Astrocyte (in vitro differentiated cells and primary cell): ENCODE measurements around the gene MLXIPL. TPM values are rescaled to one million over a fixed set of nuclear protein-coding genes. Genes with fewer than 3 reads are reported as not detected.

Experiments
- DNase-seq: peaks from one replicate; pipeline ENCODE4 v3.0.0-alpha.2; 2010; ENCODE audit warnings: low read depth
- FAIRE-seq: peaks from 2 replicates; lab custom pipeline; 2011; peaks lifted over from hg19 to GRCh38; lab: Jason Lieb, UNC
- H2AFZ ChIP-seq: 2 replicates; pipeline ENCODE4 v1.6.0; 2012; ENCODE audit warnings: low read depth, low read length, inconsistent platforms
- H3K27ac ChIP-seq: 2 replicates; pipeline ENCODE4 v1.5.1; 2011; ENCODE audit warnings: low read depth, low read length, inconsistent platforms
- H3K27me3 ChIP-seq: 2 replicates; pipeline ENCODE4 v1.6.0; 2011; ENCODE audit warnings: low read length, inconsistent platforms; ENCODE audit not compliant: insufficient read depth
- H3K36me3 ChIP-seq: 2 replicates; pipeline ENCODE4 v1.5.1; 2011; ENCODE audit warnings: low read length, inconsistent platforms; ENCODE audit not compliant: insufficient read depth
- H3K4me1 ChIP-seq: 2 replicates; pipeline ENCODE4 v1.5.1; 2011; ENCODE audit warnings: low read length, inconsistent platforms; ENCODE audit not compliant: insufficient read depth
- H3K4me2 ChIP-seq: 2 replicates; pipeline ENCODE4 v1.6.0; 2012; ENCODE audit warnings: low read length, inconsistent platforms
- H3K4me3 ChIP-seq: 2 replicates; pipeline ENCODE4 v1.5.1; 2011; ENCODE audit warnings: low read depth, mild to moderate bottlenecking, low read length, inconsistent platforms; ENCODE audit not compliant: insufficient read depth
- H3K79me2 ChIP-seq: 2 replicates; pipeline ENCODE4 v1.6.0; 2012; ENCODE audit warnings: mild to moderate bottlenecking, low read length, inconsistent platforms; ENCODE audit not compliant: insufficient read depth
- H3K9ac ChIP-seq: 2 replicates; pipeline ENCODE4 v1.6.0; 2012; ENCODE audit warnings: mild to moderate bottlenecking, low read length, inconsistent platforms
- H3K9me3 ChIP-seq: 2 replicates; pipeline ENCODE4 v1.5.1; 2012; ENCODE audit warnings: low read depth, mild to moderate bottlenecking, low read length, inconsistent platforms; ENCODE audit not compliant: insufficient read depth
- H4K20me1 ChIP-seq: 2 replicates; pipeline ENCODE4 v1.6.0; 2012; ENCODE audit warnings: low read length, inconsistent platforms; ENCODE audit not compliant: insufficient read depth
- H3K27ac Mint-ChIP-seq: one replicate; pipeline ENCODE4 v1.8.0; 2021; ENCODE audit warnings: mild to moderate bottlenecking, mixed read lengths; ENCODE audit not compliant: unreplicated experiment
- H3K27me3 Mint-ChIP-seq: one replicate; pipeline ENCODE4 v1.8.0; 2021; ENCODE audit warnings: low read depth, mixed read lengths; ENCODE audit not compliant: unreplicated experiment
- H3K36me3 Mint-ChIP-seq: one replicate; pipeline ENCODE4 v1.8.0; 2021; ENCODE audit warnings: low read depth, mixed read lengths; ENCODE audit not compliant: unreplicated experiment
- H3K4me1 Mint-ChIP-seq: one replicate; pipeline ENCODE4 v1.8.0; 2021; ENCODE audit warnings: low read depth, mixed read lengths; ENCODE audit not compliant: unreplicated experiment
- H3K4me3 Mint-ChIP-seq: one replicate; pipeline ENCODE4 v1.8.0; 2021; ENCODE audit warnings: mild to moderate bottlenecking, moderate library complexity, mixed read lengths; ENCODE audit not compliant: unreplicated experiment
- H3K9me3 Mint-ChIP-seq: one replicate; pipeline ENCODE4 v1.8.0; 2021; ENCODE audit warnings: mild to moderate bottlenecking, mixed read lengths; ENCODE audit not compliant: unreplicated experiment
- CTCF ChIP-seq: IDR thresholded peaks from 2 replicates; pipeline ENCODE4 v1.5.1; 2011; ENCODE audit warnings: low read depth, mild to moderate bottlenecking, inconsistent platforms, low read length, moderate library complexity; ENCODE audit not compliant: insufficient read depth
- EZH2 ChIP-seq: IDR thresholded peaks from 2 replicates; pipeline ENCODE4 v1.6.1; 2012; ENCODE audit warnings: mild to moderate bottlenecking, low read length, inconsistent platforms; ENCODE audit not compliant: insufficient read depth
- total RNA-seq: library from RNA; stranded (reverse); gene quantifications from 2 replicates; pipeline ENCODE4 v1.2.1, GENCODE V29; 2021

The MLXIPL gene
- total RNA-seq, 1 donor from 2014 or later: 0.41 TPM

GRCh38 chr7:73570521-73570920, 53.8 kb downstream of the MLXIPL start:
- no peaks in the 10 kb centered on the region for H3K27me3 Mint-ChIP-seq
- H3K4me1 Mint-ChIP-seq: peaks cover 1% of the 10 kb centered on the region
- Histone ChIP-seq H3K27ac (no peak overlapping the region), H3K4me1 (no peaks in the 10 kb centered on the region), H3K4me2 (no peak overlapping the region), H3K9me3 (no peaks in the 10 kb centered on the region), H3K9ac (no peak overlapping the region), H3K4me3 (no peak overlapping the region), H4K20me1 (peaks cover 69% of the 10 kb centered on the region), H3K36me3 (peaks cover 49% of the 10 kb centered on the region), H3K79me2 (peaks cover 26% of the 10 kb centered on the region), H2AFZ (no peak overlapping the region), H3K27me3 (no peaks in the 10 kb centered on the region)
- peaks cover 29% of the 10 kb centered on the region for H3K36me3 Mint-ChIP-seq
- no peak overlapping the region for H3K4me3 Mint-ChIP-seq
- no peak overlapping the region for H3K27ac Mint-ChIP-seq
- FAIRE-seq (no peak), DNase-seq (no peak)
- TF ChIP-seq CTCF (no peak), EZH2 (no peak)
- H3K9me3 Mint-ChIP-seq: no peaks in the 10 kb centered on the region

- no peak overlapping the region for H3K9ac ChIP-seq
- no peaks in the 10 kb centered on the region for H3K9me3 ChIP-seq
- no peak overlapping the region for H3K27ac Mint-ChIP-seq
Observed at GRCh38 chr7:73569042-73569608, 55.2 kb downstream of the MLXIPL start.

More at GRCh38 chr7:73569042-73569608, 55.2 kb downstream of the MLXIPL start:
- H3K27me3 ChIP-seq: no peaks in the 10 kb centered on the region
- no peak overlapping the region for H3K27ac ChIP-seq
- peaks cover 59% of the 10 kb centered on the region for H4K20me1 ChIP-seq
- no peaks in the 10 kb centered on the region for H3K9me3 Mint-ChIP-seq
- no peak overlapping the region for H3K4me3 ChIP-seq
- H2AFZ ChIP-seq: no peak overlapping the region
- no peaks in the 10 kb centered on the region for H3K27me3 Mint-ChIP-seq
- TF ChIP-seq EZH2 (no peak), CTCF (no peak)
- H3K4me2 ChIP-seq: no peak overlapping the region
- no peaks in the 10 kb centered on the region for H3K4me1 ChIP-seq
- H3K36me3 ChIP-seq: peaks cover 42% of the 10 kb centered on the region
- H3K4me3 Mint-ChIP-seq: no peak overlapping the region
- H3K4me1 Mint-ChIP-seq: no peaks in the 10 kb centered on the region
- DNase-seq (no peak), FAIRE-seq (no peak)
- H3K36me3 Mint-ChIP-seq: peaks cover 27% of the 10 kb centered on the region
- peaks cover 14% of the 10 kb centered on the region for H3K79me2 ChIP-seq
